GM21619 (cell line): Measurements from ENCODE around the gene C12orf42.
"Not testable (repeated sequence)": the region's sequence is repeated elsewhere in the genome, so short reads cannot be mapped to it uniquely, and the experiment has no call there.

Experiments used
- ATAC-seq: cut with Tn5 transposase; IDR thresholded peaks from one replicate; pipeline ENCODE4 v1.9.1; 2021; ENCODE audit not compliant: unreplicated experiment

Gene C12orf42

DNA sequence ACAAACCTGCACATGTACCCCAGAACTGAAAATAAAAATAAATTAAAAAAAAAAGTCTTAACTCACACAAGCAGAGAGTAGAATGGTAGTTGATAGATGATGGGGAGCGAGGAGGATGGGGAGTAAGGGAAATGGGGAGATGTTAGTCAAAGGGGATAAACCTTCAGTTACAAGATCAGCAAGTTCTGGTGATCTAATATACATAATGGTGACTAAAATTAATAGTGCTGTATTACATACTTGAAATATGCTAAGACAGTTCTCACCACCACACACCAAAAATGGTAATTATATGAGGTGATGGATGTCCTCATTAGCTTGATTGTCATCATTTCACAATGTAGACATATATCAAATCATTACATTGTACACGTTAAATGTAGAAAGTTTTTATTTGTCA is 3.2 kb upstream of the C12orf42 start:
- ATAC-seq = no peak

GRCh38 chr12:103494734-103495468 is 867 bp downstream of the C12orf42 start:
- ATAC-seq = no peak

DNA sequence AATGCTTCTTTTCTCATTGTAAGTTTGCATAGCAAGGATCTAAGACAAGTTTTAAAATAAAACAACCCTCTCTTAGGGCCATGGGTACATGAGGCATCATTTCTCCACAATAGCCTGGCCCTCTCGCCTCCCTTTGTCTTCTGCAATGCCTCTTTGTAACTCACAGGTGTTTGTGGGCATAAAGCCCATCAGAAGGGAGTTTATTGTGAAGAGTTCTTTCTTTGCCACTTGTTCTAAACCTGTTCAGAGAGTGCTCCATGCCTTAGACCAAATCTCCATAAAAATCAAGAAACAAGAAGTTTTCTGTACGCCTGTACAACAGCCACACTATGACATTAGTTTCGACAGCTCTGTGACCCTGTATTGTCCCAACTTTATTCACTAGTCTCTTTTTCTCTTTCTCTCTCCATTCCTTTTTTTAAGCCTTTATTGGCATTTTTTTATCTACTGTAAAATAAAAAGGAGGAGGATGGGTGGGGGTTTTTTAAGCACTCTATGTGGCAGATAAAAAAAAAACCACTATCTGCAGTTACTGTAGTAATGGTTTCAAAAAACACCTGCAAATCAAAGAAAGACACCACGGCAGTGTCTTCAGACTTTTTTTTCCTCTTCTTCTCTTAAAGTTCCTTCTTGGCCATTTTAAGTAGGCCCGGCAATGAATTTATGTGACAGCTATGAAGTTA is 1.6 kb downstream of the C12orf42 start:
- ATAC-seq = no peak

DNA sequence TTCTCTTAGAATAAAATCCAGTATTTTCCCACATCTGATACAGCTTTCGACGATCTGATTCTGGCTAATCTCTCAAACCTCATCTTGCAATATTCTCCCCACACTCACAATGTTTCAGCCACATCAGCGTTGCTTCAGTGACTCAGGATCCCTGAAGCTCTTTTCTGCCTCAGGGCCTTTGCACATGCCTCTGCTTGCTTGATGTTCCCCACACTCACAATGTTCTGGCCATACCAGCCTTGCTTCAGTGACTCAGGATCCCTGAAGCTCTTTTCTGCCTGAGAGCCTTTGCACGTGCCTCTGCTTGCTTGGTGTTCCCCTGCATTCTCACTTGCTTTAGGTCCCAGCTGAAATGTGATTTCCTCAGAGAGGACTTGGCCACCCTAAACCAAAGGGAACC is 2.6 kb downstream of the C12orf42 start:
- no peak for ATAC-seq

GRCh38 chr12:103482365-103482764 is 13.4 kb downstream of the C12orf42 start:
- no peak for ATAC-seq

GRCh38 chr12:103475073-103475472 is 20.7 kb downstream of the C12orf42 start:
- no peak for ATAC-seq

GRCh38 chr12:103470664-103471063 is 25.1 kb downstream of the C12orf42 start:
- no peak for ATAC-seq

DNA sequence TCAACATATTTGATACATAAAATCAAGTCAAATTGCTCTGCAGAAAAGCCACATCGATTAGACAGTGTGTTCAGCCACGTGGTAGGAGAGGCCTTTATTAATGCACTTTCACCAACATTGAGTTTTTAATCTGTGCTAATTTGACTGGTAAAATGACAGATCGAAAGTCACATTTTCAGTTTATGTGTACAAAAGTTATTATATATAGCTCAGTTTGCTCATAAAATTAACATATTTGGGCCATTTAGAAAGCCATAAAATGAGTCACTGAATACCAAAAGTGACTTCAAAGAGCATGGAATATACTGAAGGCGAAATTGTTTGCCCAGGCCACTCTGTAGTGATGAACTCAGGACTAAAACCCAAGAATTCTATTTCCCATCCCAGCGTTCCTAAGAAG is 26.0 kb downstream of the C12orf42 start:
- no peak for ATAC-seq

- ATAC-seq = no peak
Observed at GRCh38 chr12:103468837-103469236, 26.9 kb downstream of the C12orf42 start.

DNA sequence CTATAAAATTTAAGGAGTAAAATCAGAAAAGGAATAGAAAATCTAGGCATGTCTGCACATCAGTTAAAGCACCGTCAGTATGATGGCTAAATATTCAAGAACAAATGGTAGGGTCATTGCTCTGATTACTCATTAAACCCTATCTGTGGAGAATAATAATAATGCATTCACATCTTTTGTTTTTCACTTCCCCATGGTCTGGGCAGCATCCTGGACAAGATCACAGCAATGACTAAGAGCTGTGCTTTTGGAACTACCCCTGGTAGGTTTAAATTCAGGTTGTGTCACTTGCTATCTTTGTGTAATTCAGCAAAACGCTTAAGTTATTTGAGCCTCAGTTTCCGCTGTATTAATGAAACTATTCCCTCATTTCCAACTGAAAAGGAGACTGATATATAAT is 33.1 kb downstream of the C12orf42 start:
- ATAC-seq = peak; percentile 98

- no peak for ATAC-seq
Observed at GRCh38 chr12:103457471-103457870, 38.3 kb downstream of the C12orf42 start.

GRCh38 chr12:103456006-103456405 is 39.8 kb downstream of the C12orf42 start:
- ATAC-seq = no peak

DNA sequence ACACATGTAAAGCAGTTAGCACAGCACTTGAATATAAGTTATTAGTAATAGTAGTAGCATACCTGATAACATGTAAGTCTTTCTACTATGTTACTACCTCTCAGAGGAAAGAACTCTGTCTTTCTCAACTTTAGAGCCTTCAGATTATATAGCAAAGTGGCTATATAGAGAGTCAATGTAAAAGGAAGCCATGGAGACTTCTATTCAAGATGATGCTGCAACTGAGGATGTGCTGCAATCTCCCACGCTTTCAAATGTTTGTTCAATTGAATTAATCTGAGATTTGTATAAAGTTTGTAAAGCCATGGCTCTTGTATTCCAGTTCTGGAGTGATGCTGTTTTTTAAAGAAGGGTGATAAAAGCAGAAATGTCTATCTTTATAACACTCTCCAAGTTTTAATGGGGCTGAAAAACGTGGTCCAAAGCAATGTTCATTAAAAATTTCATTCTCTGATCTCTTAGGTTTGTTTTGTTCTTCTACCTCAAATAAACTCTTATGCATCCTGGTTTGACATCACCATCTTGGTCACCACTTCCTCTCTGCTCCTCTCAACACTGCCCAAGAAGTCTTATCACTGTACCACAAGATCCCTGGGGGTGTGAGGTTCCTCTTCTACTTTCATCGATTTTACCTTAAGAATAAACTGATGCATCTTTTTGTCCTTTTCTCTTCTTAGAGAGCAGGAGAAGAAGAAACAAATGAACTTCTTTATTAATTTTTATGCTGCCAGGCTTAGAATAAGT is 40.6 kb downstream of the C12orf42 start:
- peak; percentile 82 for ATAC-seq

GRCh38 chr12:103444983-103445382 is 50.8 kb downstream of the C12orf42 start:
- ATAC-seq = no peak

GRCh38 chr12:103442822-103443221 is 52.9 kb downstream of the C12orf42 start:
- no peak for ATAC-seq

DNA sequence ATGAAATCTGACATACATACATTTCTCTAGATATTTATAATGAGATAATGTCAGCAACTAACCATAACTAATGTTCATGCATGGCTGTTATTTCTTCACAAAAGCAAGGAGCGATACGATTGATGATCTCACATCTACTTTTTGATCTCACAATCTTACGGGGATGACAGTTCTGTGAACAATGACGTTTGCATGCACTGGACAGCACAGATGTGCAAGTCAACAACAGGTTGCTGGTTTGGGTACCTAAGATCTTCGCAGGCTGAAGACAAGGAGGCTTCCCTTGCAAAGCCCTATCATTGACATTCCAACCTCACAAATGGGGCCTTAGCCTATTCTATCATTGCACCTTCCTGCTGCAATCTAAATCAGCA is 53.6 kb downstream of the C12orf42 start:
- no peak for ATAC-seq

GRCh38 chr12:103441437-103442181 is 54.2 kb downstream of the C12orf42 start:
- ATAC-seq = peak; percentile 98

GRCh38 chr12:103434165-103435105 is 61.3 kb downstream of the C12orf42 start:
- ATAC-seq = not testable (repeated sequence)

DNA sequence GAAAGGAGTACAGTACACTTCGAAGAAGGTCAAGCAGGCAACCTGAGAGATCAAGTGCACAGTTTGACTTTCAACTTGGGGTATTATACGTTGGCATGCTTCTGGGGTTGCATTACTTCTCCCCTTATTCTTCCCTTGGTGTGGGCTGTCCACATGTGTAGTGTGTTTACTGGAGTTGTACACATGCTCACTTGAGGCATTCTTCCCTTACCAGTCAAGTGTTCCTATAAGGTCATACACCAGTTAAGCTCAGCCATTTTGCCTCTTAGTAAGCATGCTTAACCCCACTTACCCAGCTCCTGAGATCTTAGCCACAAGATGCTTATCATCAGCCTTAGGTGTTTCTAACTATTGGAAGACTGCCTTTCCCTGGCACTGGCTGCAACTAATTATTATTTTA is 63.8 kb downstream of the C12orf42 start:
- no peak for ATAC-seq

DNA sequence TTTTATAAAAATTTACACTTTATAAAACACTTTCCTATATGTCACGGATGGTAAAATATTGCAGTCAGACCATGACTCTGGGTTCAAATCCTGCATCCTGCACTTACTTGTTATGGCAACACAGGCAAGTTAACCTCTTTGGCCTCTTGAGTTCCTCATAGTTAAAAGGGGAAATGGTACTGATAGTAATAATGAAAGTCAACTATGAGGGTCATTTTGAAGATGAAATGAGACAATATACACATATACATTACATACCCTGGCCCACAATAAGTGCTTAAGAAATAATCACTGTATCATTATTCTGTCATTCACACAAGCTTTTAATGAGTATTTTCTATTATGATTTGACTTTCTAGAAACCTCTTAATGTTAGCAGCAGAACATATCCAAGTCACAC is 64.4 kb downstream of the C12orf42 start:
- no peak for ATAC-seq
